Activated CD4-positive, alpha-beta T cell treated with anti-CD3 and anti-CD28 coated beads, Interleukin-2, amount 10 ng/mL, durations not matched to agents 24 days and 14 days (primary cell): ENCODE results near the gene CAMK1D. TPM values are rescaled to one million over a fixed set of nuclear protein-coding genes. Genes with fewer than 3 reads are reported as not detected.

Experiments
- DNase-seq: peaks from one replicate; pipeline ENCODE4 v3.0.0; 2022
- H3K27ac Mint-ChIP-seq: one replicate; pipeline ENCODE4 v1.8.0; 2022; ENCODE audit warnings: mild to moderate bottlenecking, mixed read lengths
- H3K27me3 Mint-ChIP-seq: one replicate; pipeline ENCODE4 v1.8.0; 2022; ENCODE audit warnings: mixed read lengths
- H3K36me3 Mint-ChIP-seq: one replicate; pipeline ENCODE4 v1.8.0; 2022; ENCODE audit warnings: low read depth, mild to moderate bottlenecking, mixed read lengths
- H3K4me1 Mint-ChIP-seq: one replicate; pipeline ENCODE4 v1.8.0; 2021; ENCODE audit warnings: mixed read lengths
- H3K4me3 Mint-ChIP-seq: one replicate; pipeline ENCODE4 v1.8.0; 2022; ENCODE audit warnings: mild to moderate bottlenecking, moderate library complexity, mixed read lengths
- H3K9me3 Mint-ChIP-seq: one replicate; pipeline ENCODE4 v1.8.0; 2021; ENCODE audit warnings: mixed read lengths
- intact Hi-C: fragments of 100-400 bp; cut with micrococcal nuclease; formaldehyde crosslinking; loops from one replicate; pipeline ENCODE4 v1.15.1; 2023
- total RNA-seq: library from RNA; stranded (reverse); gene quantifications from 2 replicates; pipeline ENCODE4 v1.2.3, GENCODE V29; 2022

Gene CAMK1D
- total RNA-seq, 1 donor from 2014 or later: 5.6 TPM

- peak overlapping the region; percentile 62 for H3K27ac Mint-ChIP-seq
- intact Hi-C loops: loop anchor here (1.0 to 10.0 kb wide), 6 partner anchors 54 to 392 kb away; no protein-coding TSS in a partner anchor
- peaks cover 26% of the 10 kb centered on the region for H3K4me1 Mint-ChIP-seq
- H3K4me3 Mint-ChIP-seq: no peak overlapping the region
- no peaks in the 10 kb centered on the region for H3K27me3 Mint-ChIP-seq
- H3K36me3 Mint-ChIP-seq: peaks cover 4% of the 10 kb centered on the region
- peak; percentile 78 for DNase-seq
- no peaks in the 10 kb centered on the region for H3K9me3 Mint-ChIP-seq
Observed at GRCh38 chr10:12656518-12657142, 307.3 kb downstream of the CAMK1D start.

- intact Hi-C loops: loop anchor here (2.0 to 10.0 kb wide), 5 partner anchors 53 to 305 kb away; no protein-coding TSS in a partner anchor
- Mint-ChIP-seq H3K27ac (no peak overlapping the region), H3K27me3 (no peaks in the 10 kb centered on the region), H3K9me3 (no peaks in the 10 kb centered on the region), H3K4me3 (no peak overlapping the region), H3K36me3 (peaks cover 4% of the 10 kb centered on the region), H3K4me1 (peaks cover 26% of the 10 kb centered on the region)
- no peak for DNase-seq
Observed at GRCh38 chr10:12657489-12657888, 308.1 kb downstream of the CAMK1D start.

GRCh38 chr10:12658526-12658925, 309.2 kb downstream of the CAMK1D start:
- no peak for DNase-seq
- Mint-ChIP-seq H3K4me1 (peaks cover 26% of the 10 kb centered on the region), H3K36me3 (peaks cover 1% of the 10 kb centered on the region), H3K27me3 (no peaks in the 10 kb centered on the region), H3K27ac (no peak overlapping the region), H3K9me3 (no peaks in the 10 kb centered on the region), H3K4me3 (no peak overlapping the region)
- intact Hi-C loops: loop anchor here (5.0 to 10.0 kb wide), 4 partner anchors 66 to 306 kb away; no protein-coding TSS in a partner anchor

- peaks cover 26% of the 10 kb centered on the region for H3K4me1 Mint-ChIP-seq
- no peaks in the 10 kb centered on the region for H3K27me3 Mint-ChIP-seq
- H3K27ac Mint-ChIP-seq: no peak overlapping the region
- intact Hi-C loops: loop anchor here (5.0 to 10.0 kb wide), 4 partner anchors 67 to 307 kb away; no protein-coding TSS in a partner anchor
- DNase-seq: no peak
- no peaks in the 10 kb centered on the region for H3K9me3 Mint-ChIP-seq
- H3K4me3 Mint-ChIP-seq: no peak overlapping the region
- no peaks in the 10 kb centered on the region for H3K36me3 Mint-ChIP-seq
Observed at GRCh38 chr10:12659706-12660105, 310.4 kb downstream of the CAMK1D start.

- Mint-ChIP-seq H3K9me3 (no peaks in the 10 kb centered on the region), H3K36me3 (no peaks in the 10 kb centered on the region), H3K4me1 (peaks cover 22% of the 10 kb centered on the region), H3K27me3 (no peaks in the 10 kb centered on the region), H3K4me3 (no peak overlapping the region), H3K27ac (no peak overlapping the region)
- intact Hi-C loops: no loop called here
- no peak for DNase-seq
Observed at GRCh38 chr10:12660812-12661211, 311.5 kb downstream of the CAMK1D start.

GRCh38 chr10:12661671-12662070, 312.3 kb downstream of the CAMK1D start:
- Mint-ChIP-seq H3K4me1 (peaks cover 16% of the 10 kb centered on the region), H3K27ac (no peak overlapping the region), H3K36me3 (no peaks in the 10 kb centered on the region), H3K27me3 (no peaks in the 10 kb centered on the region), H3K9me3 (no peaks in the 10 kb centered on the region), H3K4me3 (no peak overlapping the region)
- intact Hi-C loops: no loop called here
- DNase-seq: no peak

- no peak for DNase-seq
- Mint-ChIP-seq H3K4me1 (peaks cover 8% of the 10 kb centered on the region), H3K27me3 (peaks cover 1% of the 10 kb centered on the region), H3K27ac (no peak overlapping the region), H3K36me3 (peaks cover 2% of the 10 kb centered on the region), H3K9me3 (no peaks in the 10 kb centered on the region), H3K4me3 (no peak overlapping the region)
- intact Hi-C loops: no loop called here
Observed at GRCh38 chr10:12663863-12664262, 314.5 kb downstream of the CAMK1D start.

- H3K27ac Mint-ChIP-seq: no peak overlapping the region
- peaks cover 1% of the 10 kb centered on the region for H3K27me3 Mint-ChIP-seq
- peaks cover 7% of the 10 kb centered on the region for H3K9me3 Mint-ChIP-seq
- no peaks in the 10 kb centered on the region for H3K4me1 Mint-ChIP-seq
- intact Hi-C loops: no loop called here
- DNase-seq: no peak
- H3K36me3 Mint-ChIP-seq: peaks cover 2% of the 10 kb centered on the region
- no peak overlapping the region for H3K4me3 Mint-ChIP-seq
Observed at GRCh38 chr10:12665501-12665900, 316.2 kb downstream of the CAMK1D start.

- Mint-ChIP-seq H3K27me3 (peaks cover 1% of the 10 kb centered on the region), H3K4me1 (no peaks in the 10 kb centered on the region), H3K4me3 (no peak overlapping the region), H3K36me3 (peaks cover 2% of the 10 kb centered on the region), H3K9me3 (peaks cover 7% of the 10 kb centered on the region), H3K27ac (no peak overlapping the region)
- DNase-seq: no peak
- intact Hi-C loops: no loop called here
Observed at GRCh38 chr10:12667052-12667451, 317.7 kb downstream of the CAMK1D start.

- intact Hi-C loops: no loop called here
- Mint-ChIP-seq H3K4me1 (no peaks in the 10 kb centered on the region), H3K27me3 (peaks cover 1% of the 10 kb centered on the region), H3K4me3 (no peak overlapping the region), H3K27ac (no peak overlapping the region), H3K9me3 (peaks cover 7% of the 10 kb centered on the region), H3K36me3 (peaks cover 2% of the 10 kb centered on the region)
- no peak for DNase-seq
Observed at GRCh38 chr10:12668634-12669033, 319.3 kb downstream of the CAMK1D start.

- peaks cover 7% of the 10 kb centered on the region for H3K9me3 Mint-ChIP-seq
- no peak overlapping the region for H3K27ac Mint-ChIP-seq
- no peaks in the 10 kb centered on the region for H3K4me1 Mint-ChIP-seq
- H3K27me3 Mint-ChIP-seq: peaks cover 1% of the 10 kb centered on the region
- no peak for DNase-seq
- intact Hi-C loops: no loop called here
- no peak overlapping the region for H3K4me3 Mint-ChIP-seq
- peaks cover 2% of the 10 kb centered on the region for H3K36me3 Mint-ChIP-seq
Observed at GRCh38 chr10:12670004-12670403, 320.7 kb downstream of the CAMK1D start.

- no peaks in the 10 kb centered on the region for H3K27me3 Mint-ChIP-seq
- H3K4me1 Mint-ChIP-seq: no peaks in the 10 kb centered on the region
- no peaks in the 10 kb centered on the region for H3K36me3 Mint-ChIP-seq
- DNase-seq: no peak
- no peak overlapping the region for H3K27ac Mint-ChIP-seq
- H3K9me3 Mint-ChIP-seq: peaks cover 2% of the 10 kb centered on the region
- no peak overlapping the region for H3K4me3 Mint-ChIP-seq
- intact Hi-C loops: no loop called here
Observed at GRCh38 chr10:12675186-12675585, 325.8 kb downstream of the CAMK1D start.

GRCh38 chr10:12679636-12680035, 330.3 kb downstream of the CAMK1D start:
- Mint-ChIP-seq H3K4me3 (no peak overlapping the region), H3K27me3 (peaks cover 1% of the 10 kb centered on the region), H3K9me3 (no peaks in the 10 kb centered on the region), H3K4me1 (peaks cover 4% of the 10 kb centered on the region), H3K27ac (no peak overlapping the region), H3K36me3 (no peaks in the 10 kb centered on the region)
- intact Hi-C loops: no loop called here
- DNase-seq: no peak

GRCh38 chr10:12681252-12681651, 331.9 kb downstream of the CAMK1D start:
- no peaks in the 10 kb centered on the region for H3K36me3 Mint-ChIP-seq
- no peak for DNase-seq

GRCh38 chr10:12684784-12685183, 335.4 kb downstream of the CAMK1D start:
- Mint-ChIP-seq H3K27ac (no peak overlapping the region), H3K27me3 (peaks cover 1% of the 10 kb centered on the region), H3K4me1 (peaks cover 4% of the 10 kb centered on the region), H3K36me3 (no peaks in the 10 kb centered on the region), H3K9me3 (no peaks in the 10 kb centered on the region), H3K4me3 (no peak overlapping the region)
- DNase-seq: no peak
- intact Hi-C loops: no loop called here

More at GRCh38 chr10:12681252-12681651, 331.9 kb downstream of the CAMK1D start:
- Mint-ChIP-seq H3K27me3 (peaks cover 1% of the 10 kb centered on the region), H3K9me3 (no peaks in the 10 kb centered on the region), H3K4me3 (peak overlapping the region; percentile 22), H3K4me1 (peaks cover 4% of the 10 kb centered on the region), H3K27ac (no peak overlapping the region)
- intact Hi-C loops: no loop called here
